Ovary (tissue), 3 donors: ENCODE results near the gene FUT2.
"Not testable (repeated sequence)": the region's sequence is repeated elsewhere in the genome, so short reads cannot be mapped to it uniquely, and the experiment has no call there.

Experiments
- CTCF ChIP-seq, 3 donors: fragments of 450-650 bp in 2 of 3; fragments of 200-600 bp in 1 of 3; IDR thresholded peaks; one replicate each; pipeline versions ENCODE4 v1.5.1 to v1.8.0; 2016 to 2022; ENCODE audit warnings: antibody characterized with exemption in 3 of 3, mild to moderate bottlenecking in 1 of 3
- EP300 ChIP-seq: sonication (generic); formaldehyde crosslinking; IDR thresholded peaks from one replicate; pipeline ENCODE4 v1.6.1; 2017; ENCODE audit warnings: antibody characterized with exemption
- donor health status: DM: no; HTN: no; CAD: no.

- not testable (repeated sequence) for TF ChIP-seq EP300; CTCF (IDR thresholded peaks at IDR 0.05)
These were observed 22.3 kb downstream of the FUT2 start for GRCh38 chr19:48718106-48718505.
